Left lung (tissue), 10 donors: ENCODE results near the gene RMDN3. TPM values are rescaled to one million over a fixed set of nuclear protein-coding genes. Genes with fewer than 3 reads are reported as not detected.

Experiments used
- ATAC-seq: fragments of 200-7000 bp; cut with Tn5 transposase; one replicate; pipeline ENCODE4 v1.9.1; 2020; ENCODE audit warnings: moderate library complexity
- DNase-seq, 4 donors: peaks; one replicate each; pipeline ENCODE4 v3.0.0-alpha.2; 2013 to 2020
- H3K27ac ChIP-seq, 2 donors: fragments of 200-600 bp; sonication (generic) in 1 of 2; one replicate each; pipeline versions ENCODE4 v1.5.0 to v1.8.0; 2020 to 2021
- H3K27me3 ChIP-seq, 2 donors: fragments of 200-600 bp; sonication (generic) in 1 of 2; one replicate each; pipeline versions ENCODE4 v1.5.0 to v1.8.0; 2020 to 2021
- H3K36me3 ChIP-seq, 2 donors: fragments of 200-600 bp; sonication (generic) in 1 of 2; one replicate each; pipeline versions ENCODE4 v1.5.0 to v1.8.0; 2020 to 2021
- H3K4me1 ChIP-seq, 2 donors: fragments of 200-600 bp; one replicate each; pipeline ENCODE4 v1.8.0; 2021
- H3K4me3 ChIP-seq, 2 donors: fragments of 200-600 bp; sonication (generic) in 1 of 2; one replicate each; pipeline versions ENCODE4 v1.5.0 to v1.8.0; 2020 to 2021; ENCODE audit warnings: mild to moderate bottlenecking in 1 of 2
- H3K9me3 ChIP-seq, 2 donors: fragments of 200-600 bp; sonication (generic) in 1 of 2; one replicate each; pipeline versions ENCODE4 v1.5.0 to v1.8.0; 2020 to 2021
- CTCF ChIP-seq, 2 donors: fragments of 200-600 bp; sonication (generic) in 1 of 2; IDR thresholded peaks; one replicate each; pipeline versions ENCODE4 v1.5.0 to v1.8.0; 2021; ENCODE audit warnings: antibody characterized with exemption in 2 of 2
- intact Hi-C, 2 donors: fragments of 100-400 bp; cut with DNase I; formaldehyde crosslinking; loops; one replicate each; pipeline versions ENCODE4 v1.11.2 to v1.14.2; 2022
- polyA plus RNA-seq, 6 donors: library from polyadenylated mRNA; unstranded; fragments of 120-200 nt; gene quantifications; one replicate each; pipeline ENCODE4 v1.2.1, GENCODE V29; 2013; ENCODE audit not compliant: insufficient read length in 6 of 6
- total RNA-seq, 2 donors: library from RNA; stranded (reverse); fragmentation: NEBNext Ultra II Directional; extraction: Animal tissue kit (Norgen Biotek cat#: 25700); gene quantifications; one replicate each; pipeline ENCODE4 v1.2.1, GENCODE V29; 2021
- donor health status: DM: no; HTN: yes; CAD: no.
- donor health status: DM: no; HTN: no; CAD: no.

RMDN3 gene
- total and polyA plus RNA-seq, 8 donors: 30.8 to 83.1 (median 36.0) TPM

GRCh38 chr15:40773902-40774301 is 18.8 kb upstream of the RMDN3 start:
- Histone ChIP-seq H3K36me3 (peaks cover 0 to 89% of the 10 kb centered on the region in 2 donors), H3K27me3 (no peaks in the 10 kb centered on the region), H3K27ac (no peak overlapping the region), H3K4me1 (peaks cover 8 to 18% of the 10 kb centered on the region in 2 donors), H3K9me3 (no peaks in the 10 kb centered on the region), H3K4me3 (no peak overlapping the region)
- no peak for TF ChIP-seq CTCF (IDR thresholded peaks at IDR 0.05)
- intact Hi-C loops: no loop called here
- ATAC-seq (no peak), DNase-seq (no peak)

- intact Hi-C loops: no loop called here
- no peak overlapping the region for H3K4me3 ChIP-seq
- H3K27me3 ChIP-seq: no peaks in the 10 kb centered on the region
- peaks cover 9 to 22% of the 10 kb centered on the region in 2 donors for H3K4me1 ChIP-seq
- H3K9me3 ChIP-seq: no peaks in the 10 kb centered on the region
- H3K27ac ChIP-seq: no peak overlapping the region
- DNase-seq: no peak
- TF ChIP-seq CTCF (IDR thresholded peaks at IDR 0.05): no peak
- H3K36me3 ChIP-seq: peaks cover 0 to 85% of the 10 kb centered on the region in 2 donors
- no peak for ATAC-seq
Measured at GRCh38 chr15:40773496-40773895, 18.4 kb upstream of the RMDN3 start.

DNA sequence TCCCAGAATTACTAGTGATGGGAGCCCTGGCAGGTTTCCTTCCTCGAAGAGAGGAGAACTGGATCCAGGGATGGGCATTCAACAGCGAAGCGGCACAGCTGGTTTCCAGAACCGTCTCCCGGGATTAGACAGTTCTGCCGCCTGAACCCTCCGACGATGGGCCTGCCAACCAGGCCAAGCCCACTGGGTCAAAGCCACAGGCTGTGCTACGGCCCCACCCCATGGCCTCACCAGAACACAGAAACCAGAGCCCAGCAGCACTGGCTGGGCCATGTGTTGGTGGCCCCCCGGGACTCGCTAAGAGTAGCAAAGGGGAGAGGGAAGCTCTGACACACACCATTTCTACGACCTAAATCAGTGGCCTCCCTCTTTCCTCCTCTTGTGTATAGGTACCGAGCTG is 17.0 kb upstream of the RMDN3 start:
- H3K27ac ChIP-seq: no peak overlapping the region
- peaks cover 9 to 29% of the 10 kb centered on the region in 2 donors for H3K4me1 ChIP-seq
- ATAC-seq (no peak), DNase-seq (no peak)
- no peaks in the 10 kb centered on the region for H3K27me3 ChIP-seq
- intact Hi-C loops: no loop called here
- no peak for TF ChIP-seq CTCF (IDR thresholded peaks at IDR 0.05)
- H3K36me3 ChIP-seq: peaks cover 0 to 84% of the 10 kb centered on the region in 2 donors
- H3K4me3 ChIP-seq: no peak overlapping the region
- H3K9me3 ChIP-seq: no peaks in the 10 kb centered on the region

- H3K27me3 ChIP-seq: no peaks in the 10 kb centered on the region
- intact Hi-C loops: no loop called here
- peaks cover 9 to 35% of the 10 kb centered on the region in 2 donors for H3K4me1 ChIP-seq
- H3K36me3 ChIP-seq: peaks cover 0 to 83% of the 10 kb centered on the region in 2 donors
- H3K4me3 ChIP-seq: no peak overlapping the region
- DNase-seq (no peak), ATAC-seq (no peak)
- no peak overlapping the region for H3K27ac ChIP-seq
- H3K9me3 ChIP-seq: no peaks in the 10 kb centered on the region
- TF ChIP-seq CTCF (IDR thresholded peaks at IDR 0.05): no peak
Measured at GRCh38 chr15:40771242-40771641, 16.2 kb upstream of the RMDN3 start.

- Histone ChIP-seq H3K27me3 (no peaks in the 10 kb centered on the region), H3K36me3 (peaks cover 0 to 73% of the 10 kb centered on the region in 2 donors), H3K4me3 (peak overlapping the region in 1 of 2 donors; percentile 17), H3K9me3 (no peaks in the 10 kb centered on the region), H3K4me1 (peaks cover 15 to 43% of the 10 kb centered on the region in 2 donors), H3K27ac (peak overlapping the region; percentile 39 to 53)
- intact Hi-C loops: no loop called here
- peak; percentile 11 for ATAC-seq
- DNase-seq: no peak
- TF ChIP-seq CTCF (IDR thresholded peaks at IDR 0.05): no peak
Measured at GRCh38 chr15:40770147-40770721, 15.2 kb upstream of the RMDN3 start.
